PC-9 (cell line): ENCODE data around the gene APCDD1L. TPM values are rescaled to one million over a fixed set of nuclear protein-coding genes. Genes with fewer than 3 reads are reported as not detected.

Experiments
- Bru-seq: library from RNA; stranded (reverse); fragments of 400-500 nt; gene quantifications from one replicate; lab custom pipeline; 2021; lab: Mats Ljungman, UMichigan
- BruChase-seq, 2 experiments: library from RNA; stranded (reverse); fragments of 400-500 nt; gene quantifications; one replicate each; lab custom pipeline; 2021; lab: Mats Ljungman, UMichigan
- BruUV-seq: library from RNA; stranded (reverse); fragments of 400-500 nt; replicated peaks from 2 replicates; lab custom pipeline; 2021; lab: Mats Ljungman, UMichigan
- CTCF ChIA-PET: fragments of 300-600 bp; sonication (Branson Sonifier 250); formaldehyde crosslinking; loops from one replicate; lab custom pipeline; 2022; ENCODE audit warnings: antibody characterized with exemption; lab: Charles Lee
- POLR2A ChIA-PET: fragments of 300-600 bp; sonication (Branson Sonifier 250); formaldehyde crosslinking; loops from one replicate; lab custom pipeline; 2022; ENCODE audit warnings: antibody characterized with exemption; ENCODE audit not compliant: unreplicated experiment; lab: Charles Lee
- DNase-seq, 2 experiments: peaks; one replicate each; pipeline versions ENCODE4 v3.0.0 to v3.0.0-alpha.2; 2015 to 2022; ENCODE audit warnings: mixed read lengths in 1 of 2
- H2AFZ ChIP-seq: fragments of 200-600 bp; sonication (generic); 2 replicates; pipeline ENCODE4 v1.8.1; 2017; ENCODE audit warnings: antibody characterized with exemption
- H3F3A ChIP-seq: fragments of 200-600 bp; sonication (generic); 2 replicates; pipeline ENCODE4 v1.8.1; 2017; ENCODE audit warnings: antibody characterized with exemption, mild to moderate bottlenecking, low read depth; ENCODE audit not compliant: insufficient read depth
- H3K27ac ChIP-seq: fragments of 200-600 bp; sonication (generic); 2 replicates; pipeline ENCODE4 v1.6.1; 2016; ENCODE audit warnings: mixed run types
- H3K27me3 ChIP-seq: fragments of 200-600 bp; sonication (generic); 2 replicates; pipeline ENCODE4 v1.6.1; 2016; ENCODE audit warnings: low read depth, mixed run types; ENCODE audit not compliant: insufficient read depth
- H3K36me3 ChIP-seq: fragments of 200-600 bp; sonication (generic); 2 replicates; pipeline ENCODE4 v1.6.1; 2016; ENCODE audit warnings: low read depth, mixed run types
- H3K4me1 ChIP-seq: fragments of 200-600 bp; sonication (generic); replicated peaks from 2 replicates; pipeline ENCODE4 v1.6.1; 2016; ENCODE audit warnings: mixed run types; ENCODE audit not compliant: insufficient read depth
- H3K4me2 ChIP-seq: fragments of 200-600 bp; sonication (generic); 2 replicates; pipeline ENCODE4 v1.6.1; 2017; ENCODE audit warnings: mixed run types
- H3K4me3 ChIP-seq: fragments of 200-600 bp; sonication (generic); 2 replicates; pipeline ENCODE4 v1.6.1; 2016; ENCODE audit warnings: mixed run types
- H3K79me2 ChIP-seq: fragments of 200-600 bp; sonication (generic); 2 replicates; pipeline ENCODE4 v1.6.1; 2017; ENCODE audit warnings: low read depth, mixed run types
- H3K9me2 ChIP-seq: fragments of 200-600 bp; sonication (generic); 2 replicates; pipeline ENCODE4 v1.8.1; 2017; ENCODE audit warnings: mild to moderate bottlenecking; ENCODE audit not compliant: insufficient read depth
- H3K9me3 ChIP-seq: fragments of 200-600 bp; sonication (generic); 2 replicates; pipeline ENCODE4 v1.8.1; 2016; ENCODE audit warnings: low read depth; ENCODE audit not compliant: insufficient read depth
- H4K20me1 ChIP-seq: fragments of 200-600 bp; sonication (generic); 2 replicates; pipeline ENCODE4 v1.8.1; 2017; ENCODE audit not compliant: insufficient read depth
- CTCF ChIP-seq: fragments of 200-600 bp; sonication (generic); conservative IDR thresholded peaks from 2 replicates; pipeline ENCODE4 v1.6.1; 2017; ENCODE audit warnings: mixed run types, antibody characterized with exemption, mild to moderate bottlenecking, moderate library complexity
- EZH2 ChIP-seq: fragments of 200-600 bp; sonication (generic); IDR thresholded peaks from 2 replicates; pipeline ENCODE4 v1.8.0; 2017; ENCODE audit warnings: antibody characterized with exemption, low read depth
- intact Hi-C: fragments of 100-400 bp; cut with micrococcal nuclease; formaldehyde crosslinking; loops from one replicate; pipeline ENCODE4 v1.10.0; 2022; ENCODE audit not compliant: unreplicated experiment
- long read RNA-seq: library from polyadenylated mRNA; stranded (forward); transcript quantifications from one replicate; pipeline ENCODE4 v2.0.0, GENCODE V29; 2022
- total RNA-seq: library from RNA; stranded (reverse); gene quantifications from 2 replicates; pipeline ENCODE4 v1.2.3, GENCODE V29; 2021

APCDD1L gene
- total RNA-seq (2.4 and 3.0 TPM in 2 replicates), Bru-seq, nascent RNA (percentile 38 among the genes with signal in this experiment), BruChase-seq, experiment 1, labeled RNA remaining after a 2-hour chase (percentile 32 among the genes with signal in this experiment), BruChase-seq, experiment 2, labeled RNA remaining after a 6-hour chase (percentile 35 among the genes with signal in this experiment)
- long read RNA-seq, partial matches to known transcripts: 0 of 4 reads
- long read RNA-seq, other reads (novel, unspliced or antisense): 2 of 4 reads

- Histone ChIP-seq H3F3A (peaks cover 19% of the 10 kb centered on the region), H2AFZ (peak within 1 kb of the TSS; percentile 74), H3K9me3 (no peaks in the 10 kb centered on the region), H3K4me3 (peak within 1 kb of the TSS; percentile 57), H3K4me1 (peaks cover 31% of the 10 kb centered on the region), H3K27me3 (no peaks in the 10 kb centered on the region), H3K36me3 (no peaks in the 10 kb centered on the region), H3K4me2 (peak within 1 kb of the TSS; percentile 87), H3K79me2 (peaks cover 13% of the 10 kb centered on the region), H3K27ac (no peak within 1 kb of the TSS), H4K20me1 (no peaks in the 10 kb centered on the region), H3K9me2 (no peaks in the 10 kb centered on the region)
- ChIA-PET CTCF (interaction anchor here (0.6 kb wide), 1 partner anchor 16 kb away, joined by 3 read pairs; no protein-coding TSS in a partner anchor), POLR2A (interaction anchor here (0.5 to 0.7 kb wide), 4 partner anchors 10 to 489 kb away, joined by 3 to 6 read pairs (median 4); no protein-coding TSS in a partner anchor)
- BruUV-seq: no TSS peak
- DNase-seq: peak; percentile 68 to 76
- no peak for TF ChIP-seq CTCF
- no peak for TF ChIP-seq EZH2
- intact Hi-C loops: loop anchor here (1.0 kb wide), 1 partner anchor 136 kb away; the partner anchor contains the start of gene STX16
Measured at GRCh38 chr20:58515233-58516212, at the start of gene APCDD1L. Gene APCDD1L (minus strand): TSS chr20:58515399. CDS start chr20:58514707, 692 bp downstream.

GRCh38 chr20:58559368-58559729 is 44.1 kb upstream of the APCDD1L start:
- Histone ChIP-seq H3K9me3 (no peaks in the 10 kb centered on the region), H3K27me3 (no peaks in the 10 kb centered on the region), H3K36me3 (no peaks in the 10 kb centered on the region), H4K20me1 (no peaks in the 10 kb centered on the region), H3K4me1 (peaks cover 14% of the 10 kb centered on the region), H3K27ac (no peak overlapping the region), H3K9me2 (no peaks in the 10 kb centered on the region), H2AFZ (no peak overlapping the region), H3K79me2 (no peaks in the 10 kb centered on the region), H3K4me2 (no peak overlapping the region), H3K4me3 (no peak overlapping the region), H3F3A (peaks cover 2% of the 10 kb centered on the region; the same call in 1 of the 2 replicates)
- TF ChIP-seq EZH2 (no peak), CTCF (no peak)
- ChIA-PET POLR2A (no interaction called here), CTCF (no interaction called here)
- intact Hi-C loops: no loop called here
- peak in 1 of 2 experiments; percentile 9 for DNase-seq
- BruUV-seq: no TSS peak
